GM12872 (cell line): ENCODE measurements around the gene GUCD1.
"Not testable (repeated sequence)": the region's sequence is repeated elsewhere in the genome, so short reads cannot be mapped to it uniquely, and the experiment has no call there.

Source experiments
- TF ChIP-seq, protein P1 (sequence below): IDR thresholded peaks from 3 replicates; pipeline ENCODE4 v1.5.1; 2011; ENCODE audit warnings: low read depth, mild to moderate bottlenecking, low read length, moderate library complexity; ENCODE audit not compliant: insufficient read depth

Gene GUCD1

DNA sequence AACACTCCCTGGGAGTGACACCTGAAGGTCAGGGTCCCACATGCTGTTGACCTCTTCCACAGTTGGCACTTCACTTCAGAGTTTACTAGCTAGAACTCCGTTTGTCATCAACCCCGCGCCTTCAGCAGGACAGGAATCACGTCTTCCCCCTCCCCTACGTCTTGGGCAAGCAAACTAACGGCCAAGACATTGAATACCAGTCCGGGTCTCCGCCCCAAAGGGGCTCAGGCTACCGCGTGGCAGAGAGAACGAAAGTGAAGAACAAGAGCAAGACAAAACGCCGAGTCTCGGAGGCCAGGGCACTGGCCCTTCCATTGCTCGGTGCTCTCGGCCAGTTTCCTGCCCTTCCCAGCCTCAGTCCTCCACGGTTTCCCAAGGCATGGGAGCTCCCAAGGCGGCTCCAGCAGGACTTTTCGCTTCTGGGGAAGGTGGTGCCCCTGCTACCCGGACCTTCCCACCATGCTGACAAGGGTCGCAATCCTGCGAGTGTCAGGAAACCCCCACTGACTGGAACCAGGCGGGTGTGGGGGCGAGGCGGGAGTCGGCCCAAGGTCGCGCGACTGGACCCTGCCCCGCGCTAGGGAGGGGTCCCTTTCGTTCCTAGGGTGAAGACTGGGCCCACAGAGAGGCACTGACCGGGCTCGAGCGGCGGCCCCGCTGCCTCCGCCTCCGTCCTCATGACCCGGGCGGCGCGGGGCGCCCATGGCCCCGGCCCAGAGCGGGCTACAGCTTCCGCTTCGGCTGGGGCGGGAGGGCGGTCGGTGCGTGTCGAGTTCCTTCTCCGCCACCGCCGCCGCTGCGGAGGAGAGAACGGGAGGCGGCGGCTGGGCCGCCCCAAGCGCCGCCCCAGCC lies at the start of gene GUCD1:
TSS of gene GUCD1 (minus strand) at position 826 of the 852 bp plus-strand sequence. CDS start at position 679, 147 bp downstream.
- TF ChIP-seq, protein P1, sequence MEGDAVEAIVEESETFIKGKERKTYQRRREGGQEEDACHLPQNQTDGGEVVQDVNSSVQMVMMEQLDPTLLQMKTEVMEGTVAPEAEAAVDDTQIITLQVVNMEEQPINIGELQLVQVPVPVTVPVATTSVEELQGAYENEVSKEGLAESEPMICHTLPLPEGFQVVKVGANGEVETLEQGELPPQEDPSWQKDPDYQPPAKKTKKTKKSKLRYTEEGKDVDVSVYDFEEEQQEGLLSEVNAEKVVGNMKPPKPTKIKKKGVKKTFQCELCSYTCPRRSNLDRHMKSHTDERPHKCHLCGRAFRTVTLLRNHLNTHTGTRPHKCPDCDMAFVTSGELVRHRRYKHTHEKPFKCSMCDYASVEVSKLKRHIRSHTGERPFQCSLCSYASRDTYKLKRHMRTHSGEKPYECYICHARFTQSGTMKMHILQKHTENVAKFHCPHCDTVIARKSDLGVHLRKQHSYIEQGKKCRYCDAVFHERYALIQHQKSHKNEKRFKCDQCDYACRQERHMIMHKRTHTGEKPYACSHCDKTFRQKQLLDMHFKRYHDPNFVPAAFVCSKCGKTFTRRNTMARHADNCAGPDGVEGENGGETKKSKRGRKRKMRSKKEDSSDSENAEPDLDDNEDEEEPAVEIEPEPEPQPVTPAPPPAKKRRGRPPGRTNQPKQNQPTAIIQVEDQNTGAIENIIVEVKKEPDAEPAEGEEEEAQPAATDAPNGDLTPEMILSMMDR = no peak

DNA sequence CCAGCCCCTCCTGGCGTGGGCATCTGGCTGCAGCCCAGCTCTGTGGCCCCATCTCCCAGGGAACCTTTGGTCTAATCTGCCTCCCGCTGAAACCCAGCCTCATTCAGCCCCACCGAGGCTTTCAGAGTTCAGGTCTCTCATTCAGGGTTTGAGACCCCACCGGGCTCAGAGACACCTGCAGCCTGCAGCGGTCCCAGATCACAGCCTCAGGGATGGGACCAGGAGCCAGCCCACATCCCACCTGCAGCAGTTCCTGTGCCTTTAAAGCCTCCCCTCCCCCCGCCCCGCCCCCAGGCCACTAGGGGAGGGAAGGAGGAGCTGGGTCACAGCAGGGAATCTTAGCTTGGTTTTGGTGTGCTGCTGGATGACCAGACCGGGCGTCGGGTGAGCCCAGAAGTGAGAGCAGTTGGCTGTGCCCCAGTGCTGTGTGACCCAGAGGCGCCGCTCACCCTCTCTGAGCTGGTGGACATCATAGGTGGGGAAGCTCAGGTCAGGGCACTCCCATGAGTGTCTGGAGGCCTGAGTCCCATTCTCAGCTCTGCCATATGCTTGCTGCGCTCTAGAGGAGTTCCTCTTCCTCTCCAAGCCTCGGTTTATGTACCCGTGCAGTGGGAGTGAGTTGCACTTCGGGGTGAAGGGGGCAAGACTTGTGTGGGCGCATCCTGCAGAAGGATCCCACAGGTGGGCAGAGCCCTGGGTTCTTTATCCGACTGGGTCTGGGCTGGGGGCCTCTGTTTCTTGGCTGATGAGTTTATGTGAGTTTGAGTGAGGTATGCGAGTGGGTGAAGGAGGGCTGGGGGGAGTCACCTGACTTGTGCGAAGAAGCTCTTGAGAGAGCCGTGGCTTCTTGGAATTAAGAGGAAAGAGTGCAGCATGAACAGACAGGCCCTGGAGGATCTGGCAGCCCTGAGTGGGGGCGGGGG lies 48.2 kb upstream of the GUCD1 start, which contains the start of gene GGT1:
TSS of gene GGT1 (plus strand) at position 347 of the 923 bp plus-strand sequence. CDS start 7,889 bp downstream, outside the sequence.
- TF ChIP-seq, protein P1 = not testable (repeated sequence)

DNA sequence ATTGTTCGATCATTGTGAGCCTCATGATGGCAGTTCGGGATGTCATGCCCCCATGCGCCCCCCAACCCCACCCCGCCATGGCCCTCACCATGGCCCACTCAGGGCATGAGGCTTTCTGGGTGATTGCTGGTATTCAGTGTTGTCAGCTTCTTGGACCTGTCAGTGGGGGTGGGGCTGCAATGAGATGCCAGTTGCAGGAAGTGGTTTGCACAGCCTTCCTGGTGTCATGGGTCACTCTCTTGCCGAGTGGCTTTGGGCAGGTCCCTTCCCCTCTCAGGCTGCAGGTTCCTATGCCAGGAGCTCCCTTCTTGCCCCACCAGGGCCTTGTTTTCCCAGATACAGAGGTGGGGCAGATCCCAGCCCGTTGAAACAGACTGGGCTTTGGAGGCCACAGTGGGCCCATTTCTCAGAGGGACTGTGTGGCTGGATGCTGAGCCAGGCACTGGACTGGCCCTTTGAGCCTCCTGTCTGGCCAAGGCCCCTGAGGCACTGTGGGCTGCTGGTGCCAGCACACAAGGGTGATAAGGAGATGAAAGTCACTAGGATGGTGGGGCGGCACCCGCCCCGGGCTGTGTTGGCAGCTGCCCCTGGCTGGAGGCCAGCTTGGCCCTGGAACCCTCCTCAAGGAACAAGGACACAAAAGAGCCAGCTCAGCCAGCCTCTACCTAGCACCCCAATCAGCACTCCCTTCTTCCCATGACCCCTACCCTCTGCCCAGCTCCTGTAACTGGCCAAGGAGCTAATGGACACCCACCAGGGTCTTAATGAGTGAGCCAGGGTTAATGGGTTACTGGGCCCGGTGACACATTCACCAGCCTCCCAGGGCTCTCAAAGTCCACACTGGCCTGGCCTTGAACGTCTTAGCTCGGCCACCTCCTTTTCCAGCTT lies 46.5 kb upstream of the GUCD1 start:
- TF ChIP-seq, protein P1 = no peak

DNA sequence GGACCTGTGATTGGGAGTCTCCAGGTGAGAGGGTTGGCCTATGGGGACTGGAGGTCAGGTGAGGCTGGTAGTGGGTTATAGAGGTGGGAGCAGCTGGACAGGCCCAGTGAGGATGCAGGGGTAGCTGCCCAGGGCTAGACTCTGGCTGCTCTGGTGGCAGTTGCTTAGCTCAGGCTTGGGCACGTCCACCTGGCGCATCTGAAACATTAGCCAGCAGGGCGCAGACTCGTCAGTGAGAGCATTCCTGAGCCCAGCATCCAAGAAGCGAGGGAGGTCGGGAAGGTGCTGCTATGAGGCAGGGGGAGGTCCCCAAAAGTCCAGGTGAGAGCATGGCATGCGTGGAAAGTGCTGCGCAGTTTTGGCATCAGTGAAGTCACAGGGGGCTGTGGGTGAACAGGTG lies 44.6 kb upstream of the GUCD1 start:
- TF ChIP-seq, protein P1 = no peak

DNA sequence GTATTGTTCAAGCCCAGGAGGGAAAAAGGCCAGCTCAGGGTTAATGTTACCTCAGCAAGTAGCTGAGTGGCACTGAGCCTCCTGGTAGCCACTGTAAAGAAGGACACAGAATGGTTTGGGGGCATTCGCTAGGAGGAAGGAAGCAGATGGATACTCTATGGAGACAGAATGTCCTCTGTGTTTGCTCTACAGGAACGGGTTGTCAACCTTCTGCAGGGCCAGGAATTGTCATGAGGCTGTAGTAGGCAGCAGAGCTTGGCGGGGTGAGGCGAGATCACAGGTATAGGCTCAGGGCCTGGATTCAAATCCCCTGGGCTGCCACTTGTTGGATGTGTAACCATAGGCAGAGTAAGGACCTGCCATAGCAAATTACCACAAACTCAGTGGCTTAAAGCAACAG lies 40.9 kb upstream of the GUCD1 start:
- TF ChIP-seq, protein P1 = no peak

DNA sequence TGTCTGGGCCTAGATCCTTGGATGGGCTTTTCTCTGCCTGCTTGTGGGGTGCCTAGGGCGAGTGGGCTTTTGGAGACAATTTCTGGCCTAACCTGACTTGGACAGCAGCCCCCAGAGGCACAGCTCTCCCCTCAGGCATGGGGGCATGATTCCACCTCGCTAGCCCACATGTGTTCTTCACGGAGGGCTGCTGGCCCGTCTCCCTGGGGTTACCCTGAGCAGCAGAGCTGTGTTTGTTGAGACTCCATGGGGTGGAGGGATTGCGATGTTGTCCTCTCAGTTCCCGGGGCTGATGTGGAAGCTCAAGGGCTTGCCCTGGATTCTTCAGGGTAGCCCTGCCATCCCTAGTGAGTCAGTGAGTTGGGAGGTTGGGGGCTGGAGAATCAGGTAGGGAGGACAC lies 40.3 kb upstream of the GUCD1 start:
- TF ChIP-seq, protein P1 = no peak
